Pancreas (tissue), 10 donors: ENCODE data around the gene GNG2. TPM values are rescaled to one million over a fixed set of nuclear protein-coding genes. Genes with fewer than 3 reads are reported as not detected.

Experiments
- ATAC-seq, 4 donors: fragments of 200-7000 bp; cut with Tn5 transposase; one replicate each; pipeline versions ENCODE4 v1.8.0 to v1.9.1; 2020; ENCODE audit warnings: mild to moderate bottlenecking in 4 of 4, moderate library complexity in 4 of 4
- DNase-seq, 6 donors: peaks; one replicate each; pipeline ENCODE4 v3.0.0-alpha.2; 2020
- FAIRE-seq: peaks from 2 replicates; lab custom pipeline; 2012; peaks lifted over from hg19 to GRCh38; lab: Jason Lieb, UNC
- H3K27ac ChIP-seq, 4 donors: fragments of 200-600 bp; sonication (generic); 1 replicate in 3 of 4; 2 replicates in 1 of 4; pipeline versions ENCODE4 v1.5.0 to v1.8.0; 2020
- H3K27me3 ChIP-seq, 4 donors: fragments of 200-600 bp; one replicate each; pipeline ENCODE4 v1.8.0; 2021
- H3K36me3 ChIP-seq, 3 donors: fragments of 200-600 bp; sonication (generic) in 1 of 3; one replicate each; pipeline versions ENCODE4 v1.5.0 to v1.8.0; 2020 to 2021
- H3K4me1 ChIP-seq, 3 donors: fragments of 200-600 bp; one replicate each; pipeline ENCODE4 v1.8.0; 2021
- H3K4me3 ChIP-seq, 4 donors: fragments of 200-600 bp; sonication (generic) in 2 of 4; one replicate each; pipeline versions ENCODE4 v1.5.0 to v1.8.0; 2020 to 2021
- H3K9me3 ChIP-seq, 4 donors: fragments of 200-600 bp; one replicate each; pipeline ENCODE4 v1.8.0; 2021
- CTCF ChIP-seq, 4 donors: fragments of 200-600 bp; sonication (generic) in 3 of 4; IDR thresholded peaks; one replicate each; pipeline versions ENCODE4 v1.5.0 to v1.8.0; 2021; ENCODE audit warnings: antibody characterized with exemption in 4 of 4
- WGBS, 2 donors: extraction: QIAGEN DNeasy Blood & Tissue Kit; methylation state at CpG; one replicate each; pipeline ENCODE4 v1.1.7; 2013; 5-methylcytosine and 5-hydroxymethylcytosine counted together
- intact Hi-C, 3 donors: fragments of 100-400 bp; cut with DNase I; formaldehyde crosslinking; loops; one replicate each; pipeline versions ENCODE4 v1.11.1 to v1.14.2; 2022
- polyA plus RNA-seq, 2 donors: library from polyadenylated mRNA; stranded (reverse); fragments of 200-250 nt; gene quantifications; one replicate each; pipeline ENCODE4 v1.2.3, GENCODE V29; 2013
- total RNA-seq, 6 donors: library from RNA; stranded (reverse); fragmentation: NEBNext Ultra II Directional in 4 of 6; extraction: Animal tissue kit (Norgen Biotek cat#: 25700) in 4 of 6; gene quantifications; one replicate each; pipeline versions ENCODE4 v1.2.1 to v1.2.4, GENCODE V29; 2021 to 2023
- donor health status: healthy with polysubstance abuse.
- donor health status: DM: no; HTN: no; CAD: no; lungs with moderate emphysema.
- donor health status: DM: no; HTN: no; CAD: no.
- donor health status: control.
- donor health status: control.
- donor health status: Bipolar disorder and iron deficiency.
- donor health status: DM: yes; HTN: yes; CAD: no.
- donor health status: DM: no; HTN: no; CAD: no.
- donor health status: DM: no; HTN: no; CAD: no.
- donor health status: DM: yes; HTN: yes; CAD: no.

Gene GNG2
- total and polyA plus RNA-seq, 8 donors = 1.7 to 23.0 (median 7.0) TPM

- WGBS, 2 donors = 44 to 81% methylated on average over 2 of the region's 2 CpGs
- no peak overlapping the region for H3K27ac ChIP-seq
- H3K4me1 ChIP-seq = no peaks in the 10 kb centered on the region
- H3K4me3 ChIP-seq = no peak overlapping the region
- H3K27me3 ChIP-seq = no peaks in the 10 kb centered on the region
- DNase-seq = no peak
- no peak for FAIRE-seq
- no peaks in the 10 kb centered on the region for H3K9me3 ChIP-seq
- intact Hi-C loops = no loop called here
- no peak for TF ChIP-seq CTCF (IDR thresholded peaks at IDR 0.05)
- H3K36me3 ChIP-seq = no peaks in the 10 kb centered on the region
- no peak for ATAC-seq
These were observed 93.6 kb downstream of the GNG2 start for GRCh38 chr14:51954031-51954430.

GRCh38 chr14:51954657-51955056 lies 94.2 kb downstream of the GNG2 start:
- WGBS, 2 donors = 81 to 92% methylated on average over 3 of the region's 3 CpGs
- intact Hi-C loops = no loop called here
- ATAC-seq (no peak), FAIRE-seq (no peak), DNase-seq (no peak)
- no peaks in the 10 kb centered on the region for H3K36me3 ChIP-seq
- no peaks in the 10 kb centered on the region for H3K27me3 ChIP-seq
- no peak for TF ChIP-seq CTCF (IDR thresholded peaks at IDR 0.05)
- H3K27ac ChIP-seq = no peak overlapping the region
- no peak overlapping the region for H3K4me3 ChIP-seq
- no peaks in the 10 kb centered on the region for H3K9me3 ChIP-seq
- H3K4me1 ChIP-seq = no peaks in the 10 kb centered on the region

- H3K9me3 ChIP-seq = no peaks in the 10 kb centered on the region
- no peak overlapping the region for H3K27ac ChIP-seq
- no peaks in the 10 kb centered on the region for H3K27me3 ChIP-seq
- intact Hi-C loops = no loop called here
- H3K36me3 ChIP-seq = no peaks in the 10 kb centered on the region
- ATAC-seq (no peak), DNase-seq (no peak), FAIRE-seq (no peak)
- no peak overlapping the region for H3K4me3 ChIP-seq
- TF ChIP-seq CTCF (IDR thresholded peaks at IDR 0.05) = no peak
- H3K4me1 ChIP-seq = no peaks in the 10 kb centered on the region
- WGBS, 2 donors = 58% methylated on average over 2 of the region's 2 CpGs
These were observed 97.5 kb downstream of the GNG2 start for GRCh38 chr14:51957950-51958349.

- TF ChIP-seq CTCF (IDR thresholded peaks at IDR 0.05) = no peak
- no peak for DNase-seq
- no peak overlapping the region for H3K27ac ChIP-seq
- no peaks in the 10 kb centered on the region for H3K27me3 ChIP-seq
- intact Hi-C loops = no loop called here
- FAIRE-seq = no peak
- H3K4me3 ChIP-seq = no peak overlapping the region
- no peaks in the 10 kb centered on the region for H3K36me3 ChIP-seq
- H3K4me1 ChIP-seq = no peaks in the 10 kb centered on the region
- H3K9me3 ChIP-seq = no peaks in the 10 kb centered on the region
- WGBS, 2 donors = 68 to 74% methylated on average over 1 of the region's 1 CpG
- ATAC-seq = no peak
These were observed 99.5 kb downstream of the GNG2 start for GRCh38 chr14:51959928-51960327.

- ATAC-seq (no peak), DNase-seq (no peak), FAIRE-seq (no peak)
- H3K27ac ChIP-seq = no peak overlapping the region
- no peaks in the 10 kb centered on the region for H3K27me3 ChIP-seq
- no peaks in the 10 kb centered on the region for H3K4me1 ChIP-seq
- intact Hi-C loops = no loop called here
- no peak for TF ChIP-seq CTCF (IDR thresholded peaks at IDR 0.05)
- no peak overlapping the region for H3K4me3 ChIP-seq
- no peaks in the 10 kb centered on the region for H3K36me3 ChIP-seq
- no peaks in the 10 kb centered on the region for H3K9me3 ChIP-seq
These were observed 100.5 kb downstream of the GNG2 start for GRCh38 chr14:51960866-51961265.
